Gastroesophageal sphincter (tissue), 4 donors: ENCODE results near the gene SLAMF1. TPM values are rescaled to one million over a fixed set of nuclear protein-coding genes. Genes with fewer than 3 reads are reported as not detected.

Experiments
- ATAC-seq: fragments of 150-250 bp; one replicate; pipeline ENCODE4 v1.9.1; 2016; ENCODE audit warnings: mild to moderate bottlenecking, moderate library complexity
- H3K27ac ChIP-seq, 4 donors: fragments of 200-600 bp; sonication (generic) in 3 of 4; 1 replicate in 3 of 4; 2 replicates in 1 of 4; pipeline ENCODE4 v1.5.1; 2016 to 2019
- H3K27me3 ChIP-seq: fragments of 200-600 bp; sonication (generic); one replicate; pipeline ENCODE4 v1.5.1; 2019
- H3K36me3 ChIP-seq, 2 donors: fragments of 200-600 bp; sonication (generic); one replicate each; pipeline ENCODE4 v1.5.1; 2019; ENCODE audit warnings: control low read depth in 1 of 2
- H3K4me1 ChIP-seq, 3 donors: fragments of 200-600 bp; sonication (generic); 1 replicate in 2 of 3; 2 replicates in 1 of 3; pipeline ENCODE4 v1.5.1; 2016 to 2019; ENCODE audit warnings: control low read depth in 2 of 3
- H3K4me3 ChIP-seq, 2 donors: fragments of 200-600 bp; sonication (generic); one replicate each; pipeline ENCODE4 v1.5.1; 2019; ENCODE audit warnings: mild to moderate bottlenecking in 1 of 2, moderate library complexity in 1 of 2
- H3K9me3 ChIP-seq, 3 donors: fragments of 200-600 bp; sonication (generic); one replicate each; pipeline ENCODE4 v1.5.1; 2017 to 2019; ENCODE audit warnings: control low read depth in 2 of 3
- EP300 ChIP-seq: sonication (generic); formaldehyde crosslinking; IDR thresholded peaks from one replicate; pipeline ENCODE4 v1.6.1; 2017; ENCODE audit warnings: antibody characterized with exemption, mild to moderate bottlenecking
- POLR2A ChIP-seq, 2 donors: fragments of 450-650 bp; IDR thresholded peaks; one replicate each; pipeline ENCODE4 v1.6.1; 2017; ENCODE audit warnings: antibody characterized with exemption in 2 of 2, mild to moderate bottlenecking in 2 of 2, moderate library complexity in 1 of 2
- POLR2AphosphoS5 ChIP-seq: sonication (generic); formaldehyde crosslinking; IDR thresholded peaks from one replicate; pipeline ENCODE4 v1.6.1; 2017; ENCODE audit warnings: antibody characterized with exemption
- WGBS, 2 donors: methylation state at CpG; one replicate each; pipeline ENCODE4 v1.1.5; 2018; ENCODE audit warnings: low coverage in 1 of 2; 5-methylcytosine and 5-hydroxymethylcytosine counted together
- total RNA-seq, 4 donors: library from RNA; depleted of rRNA; stranded (reverse); fragments of >200 nt; gene quantifications; one replicate each; pipeline ENCODE4 v1.1.0, GENCODE V29; 2016
- TF ChIP-seq, protein P1 (sequence below), 4 experiments: fragments of 200-600 bp in 2 of 4; fragments of 450-650 bp in 2 of 4; sonication (generic) in 1 of 4; IDR thresholded peaks; one replicate each; pipeline ENCODE4 v1.5.1; 2017 to 2019; ENCODE audit warnings: antibody characterized with exemption in 4 of 4, mild to moderate bottlenecking in 2 of 4, moderate library complexity in 2 of 4

Gene SLAMF1
- total RNA-seq, 4 donors from 2014 or later, result 0.12 to 2.8 (median 1.2) TPM; not detected in 1

DNA sequence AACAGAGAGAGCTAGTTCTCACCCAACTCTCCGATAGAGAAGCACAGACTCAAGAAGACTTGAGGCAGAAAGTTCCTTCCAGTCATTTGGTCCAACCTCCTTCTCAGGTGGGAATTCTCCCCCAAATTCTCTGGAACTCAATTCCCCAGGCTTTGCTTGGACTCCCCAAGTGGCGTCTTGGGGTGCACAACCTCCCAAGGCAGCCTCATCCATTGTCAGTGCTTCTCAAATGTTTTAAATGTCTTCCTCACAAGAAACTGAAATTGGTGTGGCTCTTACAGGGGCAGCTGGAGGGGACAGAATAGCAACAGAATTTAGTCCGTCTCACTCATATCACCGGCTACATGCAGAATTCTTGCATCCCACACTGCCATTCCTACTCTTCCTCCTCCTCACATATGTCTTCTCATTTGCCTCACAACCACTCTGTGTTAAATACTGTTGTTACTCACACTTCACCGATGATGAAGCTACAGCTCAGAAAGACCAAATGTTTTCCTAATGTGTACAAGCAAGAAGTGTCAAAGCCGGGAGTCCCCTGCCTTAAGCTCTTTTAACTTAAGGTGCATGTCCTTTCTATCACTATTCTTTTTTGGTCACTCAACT lies 34.1 kb downstream of the SLAMF1 start:
- Histone ChIP-seq H3K9me3 (no peaks in the 10 kb centered on the region), H3K4me3 (no peak overlapping the region), H3K4me1 (no peaks in the 10 kb centered on the region), H3K27ac (no peak overlapping the region), H3K36me3 (no peaks in the 10 kb centered on the region), H3K27me3 (peaks cover 27% of the 10 kb centered on the region)
- 75 to 78% methylated on average over 6 of the region's 6 CpGs for WGBS, 2 donors
- TF ChIP-seq POLR2A (IDR thresholded peaks at IDR 0.05), result no peak
- TF ChIP-seq, protein P1, sequence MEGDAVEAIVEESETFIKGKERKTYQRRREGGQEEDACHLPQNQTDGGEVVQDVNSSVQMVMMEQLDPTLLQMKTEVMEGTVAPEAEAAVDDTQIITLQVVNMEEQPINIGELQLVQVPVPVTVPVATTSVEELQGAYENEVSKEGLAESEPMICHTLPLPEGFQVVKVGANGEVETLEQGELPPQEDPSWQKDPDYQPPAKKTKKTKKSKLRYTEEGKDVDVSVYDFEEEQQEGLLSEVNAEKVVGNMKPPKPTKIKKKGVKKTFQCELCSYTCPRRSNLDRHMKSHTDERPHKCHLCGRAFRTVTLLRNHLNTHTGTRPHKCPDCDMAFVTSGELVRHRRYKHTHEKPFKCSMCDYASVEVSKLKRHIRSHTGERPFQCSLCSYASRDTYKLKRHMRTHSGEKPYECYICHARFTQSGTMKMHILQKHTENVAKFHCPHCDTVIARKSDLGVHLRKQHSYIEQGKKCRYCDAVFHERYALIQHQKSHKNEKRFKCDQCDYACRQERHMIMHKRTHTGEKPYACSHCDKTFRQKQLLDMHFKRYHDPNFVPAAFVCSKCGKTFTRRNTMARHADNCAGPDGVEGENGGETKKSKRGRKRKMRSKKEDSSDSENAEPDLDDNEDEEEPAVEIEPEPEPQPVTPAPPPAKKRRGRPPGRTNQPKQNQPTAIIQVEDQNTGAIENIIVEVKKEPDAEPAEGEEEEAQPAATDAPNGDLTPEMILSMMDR (IDR thresholded peaks at IDR 0.05), result no peak
- TF ChIP-seq POLR2AphosphoS5, result no peak
- TF ChIP-seq EP300, result no peak
- ATAC-seq, result no peak

DNA sequence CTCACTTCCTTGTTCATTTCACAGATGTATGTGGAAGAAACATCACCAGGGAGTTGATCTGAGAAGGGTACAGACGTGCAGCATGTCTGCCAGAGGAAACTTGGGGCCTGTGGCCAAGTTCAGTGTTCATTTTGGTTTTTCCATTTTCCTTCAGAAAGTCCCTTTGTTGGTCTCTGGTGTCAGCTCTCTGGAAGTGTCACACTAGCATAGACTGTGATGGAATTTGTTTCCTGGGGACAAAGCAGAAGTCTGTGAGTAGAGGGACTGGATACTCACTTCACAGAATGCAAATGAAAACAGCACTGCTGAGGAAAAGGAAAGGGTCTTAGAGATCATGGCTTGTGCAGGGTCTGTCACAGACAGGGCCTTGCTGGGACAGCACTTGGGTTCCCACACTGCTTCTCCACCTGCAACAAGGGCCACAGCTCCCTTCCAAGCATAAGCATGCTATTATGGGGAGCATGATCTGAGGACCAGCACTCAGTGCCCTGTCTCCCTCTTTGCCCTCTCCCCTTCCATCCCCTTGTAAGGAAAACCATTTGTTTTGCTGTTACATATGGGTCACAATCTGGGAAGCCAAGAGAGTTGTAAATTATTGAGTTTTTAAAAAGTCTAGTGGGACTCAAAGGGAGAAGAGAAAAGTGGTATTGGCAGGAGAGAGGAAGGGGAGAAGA lies 36.1 kb downstream of the SLAMF1 start:
- Histone ChIP-seq H3K36me3 (no peaks in the 10 kb centered on the region), H3K27ac (no peak overlapping the region), H3K4me3 (no peak overlapping the region), H3K27me3 (peaks cover 32% of the 10 kb centered on the region), H3K4me1 (no peaks in the 10 kb centered on the region), H3K9me3 (no peaks in the 10 kb centered on the region)
- TF ChIP-seq POLR2A (IDR thresholded peaks at IDR 0.05), result no peak
- no peak for TF ChIP-seq POLR2AphosphoS5
- TF ChIP-seq, protein P1 (IDR thresholded peaks at IDR 0.05), result no peak
- no peak for TF ChIP-seq EP300
- ATAC-seq, result no peak
- WGBS, 2 donors, result 13% methylated on average over 1 of the region's 1 CpG; no CpG with 5 or more reads in 1 of the 2 donors

GRCh38 chr1:160608941-160609340 lies 37.9 kb downstream of the SLAMF1 start:
- Histone ChIP-seq H3K27me3 (peaks cover 26% of the 10 kb centered on the region), H3K4me1 (no peaks in the 10 kb centered on the region), H3K27ac (no peak overlapping the region), H3K36me3 (no peaks in the 10 kb centered on the region), H3K9me3 (peaks cover 0 to 5% (median 0%) of the 10 kb centered on the region in 3 donors), H3K4me3 (no peak overlapping the region)
- no peak for TF ChIP-seq EP300
- TF ChIP-seq POLR2A (IDR thresholded peaks at IDR 0.05), result no peak
- TF ChIP-seq POLR2AphosphoS5, result no peak
- TF ChIP-seq, protein P1 (IDR thresholded peaks at IDR 0.05), result no peak
- no peak for ATAC-seq

- Histone ChIP-seq H3K9me3 (peaks cover 0 to 5% (median 0%) of the 10 kb centered on the region in 3 donors), H3K27me3 (peaks cover 23% of the 10 kb centered on the region), H3K4me3 (no peak overlapping the region), H3K4me1 (no peaks in the 10 kb centered on the region), H3K36me3 (no peaks in the 10 kb centered on the region), H3K27ac (no peak overlapping the region)
- 50 to 100% methylated on average over 1 to 2 of the region's 2 CpGs for WGBS, 2 donors
- ATAC-seq, result no peak
- TF ChIP-seq, protein P1 (IDR thresholded peaks at IDR 0.05), result no peak
- TF ChIP-seq EP300 (no peak), POLR2A (IDR thresholded peaks at IDR 0.05) (no peak), POLR2AphosphoS5 (no peak)
Measured at GRCh38 chr1:160608514-160608913, 38.3 kb downstream of the SLAMF1 start.

- H3K4me3 ChIP-seq, result no peak overlapping the region
- no peaks in the 10 kb centered on the region for H3K4me1 ChIP-seq
- no peaks in the 10 kb centered on the region for H3K36me3 ChIP-seq
- no peak for TF ChIP-seq POLR2A (IDR thresholded peaks at IDR 0.05)
- TF ChIP-seq, protein P1 (IDR thresholded peaks at IDR 0.05), result no peak
- TF ChIP-seq POLR2AphosphoS5, result no peak
- TF ChIP-seq EP300, result no peak
- peaks cover 0 to 5% (median 0%) of the 10 kb centered on the region in 3 donors for H3K9me3 ChIP-seq
- no peak overlapping the region for H3K27ac ChIP-seq
- H3K27me3 ChIP-seq, result peaks cover 23% of the 10 kb centered on the region
- WGBS, 2 donors, result 53 to 80% methylated on average over 1 to 3 of the region's 6 CpGs
- no peak for ATAC-seq
Measured at GRCh38 chr1:160608057-160608456, 38.8 kb downstream of the SLAMF1 start.
